Astrocyte (in vitro differentiated cells and primary cell): ENCODE results near the gene NDUFS2. TPM values are rescaled to one million over a fixed set of nuclear protein-coding genes. Genes with fewer than 3 reads are reported as not detected.

ENCODE experiments used
- DNase-seq: peaks from one replicate; pipeline ENCODE4 v3.0.0-alpha.2; 2010; ENCODE audit warnings: low read depth
- FAIRE-seq: peaks from 2 replicates; lab custom pipeline; 2011; peaks lifted over from hg19 to GRCh38; lab: Jason Lieb, UNC
- H2AFZ ChIP-seq: 2 replicates; pipeline ENCODE4 v1.6.0; 2012; ENCODE audit warnings: low read depth, low read length, inconsistent platforms
- H3K27ac ChIP-seq: 2 replicates; pipeline ENCODE4 v1.5.1; 2011; ENCODE audit warnings: low read depth, low read length, inconsistent platforms
- H3K27me3 ChIP-seq: 2 replicates; pipeline ENCODE4 v1.6.0; 2011; ENCODE audit warnings: low read length, inconsistent platforms; ENCODE audit not compliant: insufficient read depth
- H3K36me3 ChIP-seq: 2 replicates; pipeline ENCODE4 v1.5.1; 2011; ENCODE audit warnings: low read length, inconsistent platforms; ENCODE audit not compliant: insufficient read depth
- H3K4me1 ChIP-seq: 2 replicates; pipeline ENCODE4 v1.5.1; 2011; ENCODE audit warnings: low read length, inconsistent platforms; ENCODE audit not compliant: insufficient read depth
- H3K4me2 ChIP-seq: 2 replicates; pipeline ENCODE4 v1.6.0; 2012; ENCODE audit warnings: low read length, inconsistent platforms
- H3K4me3 ChIP-seq: 2 replicates; pipeline ENCODE4 v1.5.1; 2011; ENCODE audit warnings: low read depth, mild to moderate bottlenecking, low read length, inconsistent platforms; ENCODE audit not compliant: insufficient read depth
- H3K79me2 ChIP-seq: 2 replicates; pipeline ENCODE4 v1.6.0; 2012; ENCODE audit warnings: mild to moderate bottlenecking, low read length, inconsistent platforms; ENCODE audit not compliant: insufficient read depth
- H3K9ac ChIP-seq: 2 replicates; pipeline ENCODE4 v1.6.0; 2012; ENCODE audit warnings: mild to moderate bottlenecking, low read length, inconsistent platforms
- H3K9me3 ChIP-seq: 2 replicates; pipeline ENCODE4 v1.5.1; 2012; ENCODE audit warnings: low read depth, mild to moderate bottlenecking, low read length, inconsistent platforms; ENCODE audit not compliant: insufficient read depth
- H4K20me1 ChIP-seq: 2 replicates; pipeline ENCODE4 v1.6.0; 2012; ENCODE audit warnings: low read length, inconsistent platforms; ENCODE audit not compliant: insufficient read depth
- H3K27ac Mint-ChIP-seq: one replicate; pipeline ENCODE4 v1.8.0; 2021; ENCODE audit warnings: mild to moderate bottlenecking, mixed read lengths; ENCODE audit not compliant: unreplicated experiment
- H3K27me3 Mint-ChIP-seq: one replicate; pipeline ENCODE4 v1.8.0; 2021; ENCODE audit warnings: low read depth, mixed read lengths; ENCODE audit not compliant: unreplicated experiment
- H3K36me3 Mint-ChIP-seq: one replicate; pipeline ENCODE4 v1.8.0; 2021; ENCODE audit warnings: low read depth, mixed read lengths; ENCODE audit not compliant: unreplicated experiment
- H3K4me1 Mint-ChIP-seq: one replicate; pipeline ENCODE4 v1.8.0; 2021; ENCODE audit warnings: low read depth, mixed read lengths; ENCODE audit not compliant: unreplicated experiment
- H3K4me3 Mint-ChIP-seq: one replicate; pipeline ENCODE4 v1.8.0; 2021; ENCODE audit warnings: mild to moderate bottlenecking, moderate library complexity, mixed read lengths; ENCODE audit not compliant: unreplicated experiment
- H3K9me3 Mint-ChIP-seq: one replicate; pipeline ENCODE4 v1.8.0; 2021; ENCODE audit warnings: mild to moderate bottlenecking, mixed read lengths; ENCODE audit not compliant: unreplicated experiment
- CTCF ChIP-seq: IDR thresholded peaks from 2 replicates; pipeline ENCODE4 v1.5.1; 2011; ENCODE audit warnings: low read depth, mild to moderate bottlenecking, inconsistent platforms, low read length, moderate library complexity; ENCODE audit not compliant: insufficient read depth
- EZH2 ChIP-seq: IDR thresholded peaks from 2 replicates; pipeline ENCODE4 v1.6.1; 2012; ENCODE audit warnings: mild to moderate bottlenecking, low read length, inconsistent platforms; ENCODE audit not compliant: insufficient read depth
- total RNA-seq: library from RNA; stranded (reverse); gene quantifications from 2 replicates; pipeline ENCODE4 v1.2.1, GENCODE V29; 2021

The NDUFS2 gene
- total RNA-seq, 1 donor from 2014 or later = 59.9 TPM

DNA sequence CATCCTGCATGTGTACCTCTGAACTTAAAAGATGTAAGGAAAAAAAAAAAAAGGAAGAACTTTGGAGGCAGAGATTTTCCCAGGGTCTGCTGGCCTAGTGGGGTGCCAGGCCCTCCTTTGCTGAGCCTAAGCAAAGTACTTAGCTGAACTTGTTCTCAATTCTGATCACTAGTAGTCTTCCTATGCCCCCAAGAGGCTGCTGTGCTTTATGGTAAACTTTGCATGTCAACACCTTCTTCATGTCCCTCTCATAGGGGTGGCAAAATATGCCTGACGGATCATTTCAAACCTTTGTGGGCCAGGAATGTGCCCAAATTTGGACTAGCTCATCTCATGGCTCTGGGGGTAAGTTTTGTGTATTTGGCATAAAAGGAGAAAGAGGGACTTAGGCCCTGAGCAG is 44.3 kb upstream of the NDUFS2 start:
- H3K36me3 Mint-ChIP-seq = peaks cover 4% of the 10 kb centered on the region
- Histone ChIP-seq H3K9ac (no peak overlapping the region), H3K79me2 (peaks cover 46% of the 10 kb centered on the region), H3K4me3 (no peak overlapping the region), H3K36me3 (peaks cover 14% of the 10 kb centered on the region), H3K4me1 (peaks cover 18% of the 10 kb centered on the region), H3K9me3 (no peaks in the 10 kb centered on the region), H3K27ac (no peak overlapping the region), H2AFZ (no peak overlapping the region), H3K4me2 (no peak overlapping the region), H4K20me1 (no peaks in the 10 kb centered on the region), H3K27me3 (no peaks in the 10 kb centered on the region)
- no peak for FAIRE-seq
- H3K9me3 Mint-ChIP-seq = no peaks in the 10 kb centered on the region
- peaks cover 19% of the 10 kb centered on the region for H3K4me1 Mint-ChIP-seq
- DNase-seq = no peak
- H3K27ac Mint-ChIP-seq = peak overlapping the region; percentile 75
- TF ChIP-seq CTCF (no peak), EZH2 (no peak)
- H3K4me3 Mint-ChIP-seq = peak overlapping the region; percentile 66
- no peaks in the 10 kb centered on the region for H3K27me3 Mint-ChIP-seq

DNA sequence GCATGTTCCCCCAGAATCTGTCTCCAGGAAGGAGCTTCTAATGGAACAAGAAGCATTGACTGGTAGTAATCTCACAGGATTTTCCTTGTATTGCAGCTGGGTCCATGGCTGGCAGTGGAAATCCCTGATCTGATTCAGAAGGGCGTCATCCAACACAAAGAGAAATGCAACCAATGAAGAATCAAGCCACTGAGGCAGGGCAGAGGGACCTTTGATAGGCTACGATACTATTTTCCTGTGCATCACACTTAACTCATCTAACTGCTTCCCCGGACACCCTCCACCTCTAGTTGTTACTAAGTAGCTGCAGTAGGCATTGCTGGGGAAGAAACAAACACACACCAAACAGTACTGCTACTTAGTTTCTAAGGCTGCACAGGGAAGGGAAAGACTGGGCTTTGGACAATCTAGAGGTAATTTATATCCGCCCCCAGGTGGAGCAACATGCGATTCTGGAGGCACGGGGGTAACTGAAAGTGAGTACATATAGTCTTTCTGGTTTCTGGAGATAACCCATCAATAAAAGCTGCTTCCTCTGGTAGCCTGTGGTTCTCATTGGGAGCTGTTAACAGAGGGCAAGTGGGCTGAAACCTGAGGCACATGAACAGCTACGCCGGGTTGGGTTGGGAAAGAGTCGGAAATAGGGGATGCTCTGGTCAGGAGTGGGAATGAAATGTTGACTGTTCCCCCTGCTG is 43.7 kb upstream of the NDUFS2 start:
- peaks cover 15% of the 10 kb centered on the region for H3K4me1 ChIP-seq
- peaks cover 47% of the 10 kb centered on the region for H3K79me2 ChIP-seq
- peaks cover 4% of the 10 kb centered on the region for H3K36me3 Mint-ChIP-seq
- H3K4me2 ChIP-seq = peak overlapping the region; percentile 97
- peak overlapping the region; percentile 85 for H2AFZ ChIP-seq
- no peaks in the 10 kb centered on the region for H3K27me3 ChIP-seq
- peak overlapping the region; percentile 86 for H3K4me3 Mint-ChIP-seq
- peak overlapping the region; percentile 89 for H3K4me3 ChIP-seq
- no peaks in the 10 kb centered on the region for H4K20me1 ChIP-seq
- H3K9me3 Mint-ChIP-seq = no peaks in the 10 kb centered on the region
- TF ChIP-seq EZH2 = no peak
- no peak for TF ChIP-seq CTCF
- no peak for DNase-seq
- no peak for FAIRE-seq
- H3K9ac ChIP-seq = peak overlapping the region; percentile 92
- peak overlapping the region; percentile 83 for H3K27ac ChIP-seq
- no peaks in the 10 kb centered on the region for H3K9me3 ChIP-seq
- peaks cover 14% of the 10 kb centered on the region for H3K36me3 ChIP-seq
- H3K27ac Mint-ChIP-seq = peak overlapping the region; percentile 27
- no peaks in the 10 kb centered on the region for H3K27me3 Mint-ChIP-seq
- peaks cover 19% of the 10 kb centered on the region for H3K4me1 Mint-ChIP-seq
